HepG2 (cell line): ENCODE measurements around the gene IRF2. TPM values are rescaled to one million over a fixed set of nuclear protein-coding genes. Genes with fewer than 3 reads are reported as not detected.

ENCODE experiments used
- ARID2 ChIP-seq: sonication (generic); formaldehyde crosslinking; IDR thresholded peaks from 2 replicates; pipeline ENCODE4 v1.8.1; 2022; ENCODE audit warnings: mild to moderate bottlenecking, missing genetic modification reagents, borderline replicate concordance
- ARID4A ChIP-seq: sonication (generic); formaldehyde crosslinking; IDR thresholded peaks from 2 replicates; pipeline ENCODE4 v1.5.0; 2020; ENCODE audit warnings: mild to moderate bottlenecking, missing genetic modification reagents, borderline replicate concordance
- CENPT ChIP-seq: sonication (generic); formaldehyde crosslinking; IDR thresholded peaks from 2 replicates; pipeline ENCODE4 v1.8.0; 2022; ENCODE audit warnings: low read depth, mild to moderate bottlenecking, moderate library complexity, missing genetic modification reagents
- GMEB1 ChIP-seq: sonication (generic); formaldehyde crosslinking; IDR thresholded peaks from 2 replicates; pipeline ENCODE4 v1.5.1; 2020; ENCODE audit warnings: missing genetic modification reagents, mild to moderate bottlenecking, borderline replicate concordance
- HNRNPLL ChIP-seq: fragments of 200-400 bp; formaldehyde crosslinking; IDR thresholded peaks from 2 replicates; pipeline ENCODE4 v1.6.1; 2017; ENCODE audit warnings: mild to moderate bottlenecking, low read depth, low read length; ENCODE audit not compliant: poor library complexity, severe bottlenecking
- HOXA3 ChIP-seq: sonication (generic); formaldehyde crosslinking; IDR thresholded peaks from 2 replicates; pipeline ENCODE4 v1.5.0; 2020; ENCODE audit warnings: missing genetic modification reagents
- MYNN ChIP-seq: sonication (generic); formaldehyde crosslinking; IDR thresholded peaks from 2 replicates; pipeline ENCODE4 v1.4.0; 2020; ENCODE audit warnings: mild to moderate bottlenecking, low read depth, missing genetic modification reagents
- PAX8 ChIP-seq: sonication (generic); formaldehyde crosslinking; IDR thresholded peaks from 2 replicates; pipeline ENCODE4 v1.8.0; 2022; ENCODE audit warnings: mild to moderate bottlenecking, missing genetic modification reagents, borderline replicate concordance
- POGZ ChIP-seq: sonication (generic); formaldehyde crosslinking; IDR thresholded peaks from 2 replicates; pipeline ENCODE4 v1.4.0; 2020; ENCODE audit warnings: mild to moderate bottlenecking, missing genetic modification reagents
- POLR2A ChIP-seq, 2 experiments: IDR thresholded peaks; 2 replicates each; pipeline ENCODE4 v1.6.1; 2011; ENCODE audit warnings: low read depth in 2 of 2, low read length in 2 of 2, mild to moderate bottlenecking in 1 of 2, moderate library complexity in 1 of 2; ENCODE audit not compliant: insufficient read depth in 1 of 2
- RFX5 ChIP-seq: IDR thresholded peaks from 2 replicates; pipeline ENCODE4 v1.6.1; 2011; ENCODE audit warnings: low read depth, low read length, improper control_type of control experiment
- RXRA ChIP-seq: sonication (generic); formaldehyde crosslinking; IDR thresholded peaks from 2 replicates; pipeline ENCODE4 v1.5.1; 2020; ENCODE audit warnings: missing genetic modification reagents
- SP2 ChIP-seq: sonication (generic); formaldehyde crosslinking; IDR thresholded peaks from 2 replicates; pipeline ENCODE4 v1.5.1; 2020; ENCODE audit warnings: mild to moderate bottlenecking, missing genetic modification reagents
- TBX3 ChIP-seq: fragments of 450-650 bp; IDR thresholded peaks from 2 replicates; pipeline ENCODE4 v1.6.1; 2017; ENCODE audit warnings: antibody characterized with exemption, mild to moderate bottlenecking, inconsistent platforms, borderline replicate concordance
- XRCC5 ChIP-seq: fragments of 200-400 bp; formaldehyde crosslinking; optimal IDR thresholded peaks from 2 replicates; pipeline ENCODE3; 2017; ENCODE audit warnings: mild to moderate bottlenecking, low read length
- ZNF180 ChIP-seq: sonication (generic); formaldehyde crosslinking; IDR thresholded peaks from 2 replicates; pipeline ENCODE4 v1.4.0; 2020; ENCODE audit warnings: low read depth, missing genetic modification reagents, borderline replicate concordance
- ZNF251 ChIP-seq: sonication (generic); formaldehyde crosslinking; IDR thresholded peaks from 2 replicates; pipeline ENCODE4 v1.9.0; 2021; ENCODE audit warnings: mild to moderate bottlenecking, missing genetic modification reagents
- ZNF639 ChIP-seq: conservative IDR thresholded peaks from 2 replicates; pipeline ENCODE4 v1.6.1; 2018; ENCODE audit warnings: missing genetic modification reagents
- ZSCAN9 ChIP-seq: IDR thresholded peaks from 2 replicates; pipeline ENCODE4 v1.6.1; 2016; ENCODE audit warnings: borderline replicate concordance
- polyA plus RNA-seq, 8 experiments: library from polyadenylated mRNA; depleted of rRNA in 3 of 8; stranded (reverse) in 7 of 8; unstranded in 1 of 8; fragments of >200 nt; fragmentation: Illumina TruSeq in 4 of 8; extraction: Trizol in 4 of 8; gene quantifications; 2 replicates each; pipeline versions ENCODE4 v1.2.1 to v1.2.3, GENCODE V29; 2011 to 2016; ENCODE audit warnings: low read depth in 4 of 8, missing spikeins in 1 of 8, mixed read lengths in 1 of 8; ENCODE audit not compliant: insufficient read depth in 1 of 8
- total RNA-seq, 5 experiments: library from RNA; depleted of rRNA; stranded (reverse); fragments of >200 nt; fragmentation: Illumina TruSeq; extraction: Trizol; gene quantifications; 2 replicates each; pipeline ENCODE4 v1.2.3, GENCODE V29; 2016; ENCODE audit warnings: low read depth in 1 of 5
- TF ChIP-seq, protein P1 (sequence below): sonication (generic); formaldehyde crosslinking; IDR thresholded peaks from 2 replicates; pipeline ENCODE4 v1.5.0; 2020; ENCODE audit warnings: missing genetic modification reagents, mild to moderate bottlenecking, borderline replicate concordance

The IRF2 gene
- total and polyA plus RNA-seq, 2 of the 13 experiments (the other 11 are each of a cell fraction or from before 2014, with no cell fraction given), result 15.5 to 28.8 TPM

DNA sequence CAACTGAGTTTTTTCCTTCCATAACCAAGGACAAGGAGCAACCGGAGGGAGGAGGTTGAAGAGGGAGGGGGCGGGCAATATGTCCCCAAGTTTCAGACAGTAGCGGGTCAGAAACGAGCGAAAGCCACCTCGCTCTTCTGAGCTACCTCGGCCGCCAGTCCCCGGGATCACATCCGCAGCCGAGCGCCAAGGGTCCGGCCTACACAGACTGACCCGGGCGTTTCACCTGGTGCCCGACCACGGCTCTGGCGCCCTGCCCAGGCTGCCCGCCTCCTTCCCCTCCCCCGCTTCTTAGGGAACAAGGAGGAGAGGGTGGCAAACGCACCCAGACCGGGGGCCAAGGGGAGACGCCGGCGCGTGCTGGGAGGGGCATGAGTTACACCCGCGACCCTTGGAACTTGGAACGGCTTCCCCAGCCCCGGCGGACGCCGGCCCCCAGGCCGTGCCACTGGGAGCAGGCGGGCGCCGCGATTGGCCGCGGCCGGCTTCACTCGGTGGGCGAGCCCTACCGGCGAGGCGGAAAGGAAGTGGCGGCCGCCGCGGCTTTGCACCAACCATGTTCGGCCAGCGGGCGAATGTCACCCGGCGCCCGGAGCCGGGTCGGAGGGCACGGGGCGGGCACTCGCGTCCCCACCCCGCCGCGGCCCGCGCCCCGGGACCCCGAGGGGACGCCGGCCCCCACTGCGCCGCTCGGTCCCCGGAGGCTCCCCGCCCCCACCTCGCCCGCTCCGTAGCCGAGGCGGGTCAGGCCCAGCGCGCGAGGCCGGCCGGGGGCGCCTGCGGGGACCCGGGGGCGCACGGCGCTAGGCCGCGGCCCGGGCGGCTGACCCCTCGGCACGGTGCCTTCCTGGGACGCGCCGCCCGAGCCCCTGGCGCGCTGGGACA is 1.5 kb downstream of the IRF2 start (continued):
- TF ChIP-seq TBX3 (peak; percentile 59; the same call in 1 of the 2 replicates), POLR2A (IDR thresholded peaks at IDR 0.05; ENCODE audit: insufficient read depth in 1 of 2, low read depth in 2 of 2, low read length in 2 of 2) (peak in 1 of 2 experiments; percentile 65; a peak in 2 of 4 replicates), ZNF180 (no peak), HNRNPLL (peak; percentile 69), CENPT (CRISPR knock-in tag) (no peak; the same call in 1 of the 2 replicates), ZSCAN9 (CRISPR knock-in tag) (no peak), HOXA3 (CRISPR knock-in tag) (peak; percentile 59), XRCC5 (peak; percentile 18), MYNN (no peak), POGZ (CRISPR knock-in tag) (peak; percentile 48; the same call in 1 of the 2 replicates), ARID2 (CRISPR knock-in tag) (no peak), RFX5 (0 out of 2 replicates have a peak, but pooled peaks have one; percentile 16), SP2 (CRISPR knock-in tag) (peak; percentile 69), ZNF639 (peak; percentile 40; the same call in 1 of the 2 replicates), GMEB1 (CRISPR knock-in tag) (peak; percentile 70), ZNF251 (CRISPR knock-in tag) (no peak), ARID4A (CRISPR knock-in tag) (peak; percentile 81), RXRA (CRISPR knock-in tag) (peak; percentile 77), PAX8 (CRISPR knock-in tag) (peak; percentile 49; the same call in 1 of the 2 replicates)
- TF ChIP-seq, protein P1, sequence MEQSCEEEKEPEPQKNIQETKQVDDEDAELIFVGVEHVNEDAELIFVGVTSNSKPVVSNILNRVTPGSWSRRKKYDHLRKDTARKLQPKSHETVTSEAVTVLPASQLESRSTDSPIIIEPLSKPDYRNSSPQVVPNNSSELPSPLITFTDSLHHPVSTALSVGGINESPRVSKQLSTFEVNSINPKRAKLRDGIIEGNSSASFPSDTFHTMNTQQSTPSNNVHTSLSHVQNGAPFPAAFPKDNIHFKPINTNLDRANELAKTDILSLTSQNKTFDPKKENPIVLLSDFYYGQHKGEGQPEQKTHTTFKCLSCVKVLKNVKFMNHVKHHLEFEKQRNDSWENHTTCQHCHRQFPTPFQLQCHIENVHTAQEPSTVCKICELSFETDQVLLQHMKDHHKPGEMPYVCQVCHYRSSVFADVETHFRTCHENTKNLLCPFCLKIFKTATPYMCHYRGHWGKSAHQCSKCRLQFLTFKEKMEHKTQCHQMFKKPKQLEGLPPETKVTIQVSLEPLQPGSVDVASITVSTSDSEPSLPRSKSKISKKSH (CRISPR knock-in tag), result peak; percentile 62
